Measurements from ENCODE around the gene TNIP3. TPM values are rescaled to one million over a fixed set of nuclear protein-coding genes. Genes with fewer than 3 reads are reported as not detected.
A peak's percentile ranks its signal among the peaks of the same experiment; 100 is the strongest.

Gene TNIP3
- total and polyA plus RNA-seq, 2 of the 4 experiments (the other 2 are of a cell fraction): 0.10 to 0.18 TPM

DNA sequence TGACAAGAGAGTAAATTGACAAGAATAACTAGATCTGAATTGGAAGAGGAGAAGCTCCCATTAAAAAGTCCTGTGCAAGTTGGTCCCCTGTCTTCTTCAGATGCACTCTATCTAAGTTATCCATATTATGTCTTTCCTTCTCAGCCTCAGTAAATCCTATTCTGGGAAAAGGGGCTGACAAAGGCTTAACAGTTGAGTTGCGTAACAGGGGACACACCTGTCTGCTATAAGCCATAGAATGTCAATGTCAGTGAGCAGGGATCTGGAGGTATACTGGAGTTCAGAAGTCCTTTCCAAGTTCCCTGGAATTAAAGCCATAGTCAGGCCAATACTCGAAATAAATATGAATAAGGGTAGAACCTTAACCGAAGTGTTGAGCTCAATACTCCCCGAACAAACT lies 26.3 kb upstream of the TNIP3 start:
- CTCF ChIA-PET: no interaction called here
- BruUV-seq (replicated peaks): no TSS peak

More for the DNA sequence above, 26.3 kb upstream of the TNIP3 start:
- H3K4me2 ChIP-seq (ENCODE audit: low read depth, low read length): no peak overlapping the region
- no peak overlapping the region for H2BK5ac ChIP-seq (ENCODE audit: low read depth, low read length, poor library complexity, severe bottlenecking)
- dilution Hi-C loops (cut with HindIII; ENCODE audit: low sequenced_read_pairs, unreplicated experiment) (no loop called here), intact Hi-C loops (cut with micrococcal nuclease) (loop anchor here (5.0 kb wide), 1 partner anchor 467 kb away; no protein-coding TSS in a partner anchor), in situ Hi-C loops (cut with MboI; ENCODE audit: low sequenced_read_pairs) (loop anchor here (5.0 to 25.0 kb wide), 2 partner anchors 62 to 547 kb away; no protein-coding TSS in a partner anchor)
- H3K9me1 ChIP-seq (ENCODE audit: insufficient read depth, low read length): no peaks in the 10 kb centered on the region
- 100% methylated on average over 1 of the region's 4 CpGs; no CpG with 5 or more reads in 1 of the 2 experiments for WGBS, 2 experiments (ENCODE audit: extremely low coverage in 2 of 2, insufficient read length in 1 of 2)
- H2BK120ac ChIP-seq (ENCODE audit: low read depth, low read length): no peak overlapping the region
- H3K9me3 ChIP-seq (ENCODE audit: control insufficient read depth, insufficient read depth, low read length): no peaks in the 10 kb centered on the region
- H4K5ac ChIP-seq (ENCODE audit: low read depth, low read length): no peak overlapping the region
- H4K8ac ChIP-seq (ENCODE audit: low read depth in 2 of 2, low read length in 2 of 2): no peak overlapping the region
- H3K56ac ChIP-seq (ENCODE audit: extremely low read depth, insufficient read depth, low read length): no peak overlapping the region
- H4K20me1 ChIP-seq (ENCODE audit: insufficient read depth, low read length): no peaks in the 10 kb centered on the region
- no peak overlapping the region for H3K4ac ChIP-seq (ENCODE audit: low read depth, low read length)
- no peak overlapping the region for H3K9ac ChIP-seq (ENCODE audit: low read depth, low read length)
- no peak overlapping the region for H2AK9ac ChIP-seq (replicated peaks; ENCODE audit: low read depth, low read length, poor library complexity)
- no peak overlapping the region for H3K14ac ChIP-seq (replicated peaks; ENCODE audit: low read depth, low read length)
- H3K27ac ChIP-seq (ENCODE audit: insufficient read depth, low read length): no peak overlapping the region
- no peaks in the 10 kb centered on the region for H3K4me1 ChIP-seq (ENCODE audit: control insufficient read depth, insufficient read depth, low read length)
- TF ChIP-seq MAFK (IDR thresholded peaks at IDR 0.05; ENCODE audit: low read depth, low read length) (no peak), CEBPB (IDR thresholded peaks at IDR 0.05; ENCODE audit: low read depth, low read length) (peak; percentile 64)
- H3K79me1 ChIP-seq (ENCODE audit: low read depth in 1 of 2, low read length in 2 of 2): no peaks in the 10 kb centered on the region
- POLR2A ChIA-PET (ENCODE audit: unreplicated experiment): no interaction called here
- DNase-seq (no peak), ATAC-seq (ENCODE audit: low read depth) (no peak)
- no peak overlapping the region for H2AFZ ChIP-seq (replicated peaks; ENCODE audit: low read length, poor library complexity)
- no peak overlapping the region for H3K4me3 ChIP-seq (ENCODE audit: insufficient read depth, low read depth, low read length)
- H3K27me3 ChIP-seq (ENCODE audit: control insufficient read depth, insufficient read depth, low read length): peaks cover 2% of the 10 kb centered on the region
- H2BK20ac ChIP-seq (ENCODE audit: low read depth, low read length): no peak overlapping the region
- no peak overlapping the region for H3K23ac ChIP-seq (ENCODE audit: low read depth, low read length)
- no peaks in the 10 kb centered on the region for H3K36me3 ChIP-seq (ENCODE audit: control insufficient read depth, insufficient read depth, low read length)
- H2AK5ac ChIP-seq (ENCODE audit: low read depth, low read length): no peak overlapping the region
- H2BK15ac ChIP-seq (ENCODE audit: low read depth, low read length): no peak overlapping the region
- H3K18ac ChIP-seq (ENCODE audit: low read depth, low read length): no peak overlapping the region
- no peak overlapping the region for H4K91ac ChIP-seq (ENCODE audit: insufficient read depth, low read depth, low read length)
